ENCODE measurements around the gene LEFTY1.

The LEFTY1 gene

GRCh38 chr1:225882694-225883615 is 6.0 kb downstream of the LEFTY1 start:
- TF ChIP-seq CTCF (IDR thresholded peaks at IDR 0.05; ENCODE audit: extremely low read depth, insufficient read depth, missing control alignments), result no peak
- no peak for DNase-seq (ENCODE audit: low spot score)
- in situ Hi-C loops (cut with MboI; ENCODE audit: low pct_unique_long_range_greater_than_20kb, low sequenced_read_pairs, unreplicated experiment), result no loop called here

GRCh38 chr1:225881959-225882693 is 6.8 kb downstream of the LEFTY1 start, which contains the start of gene TMEM63A:
Gene TMEM63A (minus strand): TSS chr1:225882380. CDS start chr1:225877580, 4,800 bp downstream.
- DNase-seq (ENCODE audit: low spot score), result peak; percentile 97
- peak; percentile 44 for TF ChIP-seq CTCF (IDR thresholded peaks at IDR 0.05; ENCODE audit: extremely low read depth, insufficient read depth, missing control alignments)
- in situ Hi-C loops (cut with MboI; ENCODE audit: low pct_unique_long_range_greater_than_20kb, low sequenced_read_pairs, unreplicated experiment), result no loop called here

GRCh38 chr1:225881081-225881958 is 7.6 kb downstream of the LEFTY1 start:
- DNase-seq (ENCODE audit: low spot score), result peak; percentile 64
- in situ Hi-C loops (cut with MboI; ENCODE audit: low pct_unique_long_range_greater_than_20kb, low sequenced_read_pairs, unreplicated experiment), result no loop called here
- TF ChIP-seq CTCF (IDR thresholded peaks at IDR 0.05; ENCODE audit: extremely low read depth, insufficient read depth, missing control alignments), result no peak

GRCh38 chr1:225880636-225881035 is 8.3 kb downstream of the LEFTY1 start:
- TF ChIP-seq CTCF (IDR thresholded peaks at IDR 0.05; ENCODE audit: extremely low read depth, insufficient read depth, missing control alignments), result no peak
- DNase-seq (ENCODE audit: low spot score), result no peak
- in situ Hi-C loops (cut with MboI; ENCODE audit: low pct_unique_long_range_greater_than_20kb, low sequenced_read_pairs, unreplicated experiment), result no loop called here

GRCh38 chr1:225880222-225880588 is 8.7 kb downstream of the LEFTY1 start:
- no peak for DNase-seq (ENCODE audit: low spot score)
- in situ Hi-C loops (cut with MboI; ENCODE audit: low pct_unique_long_range_greater_than_20kb, low sequenced_read_pairs, unreplicated experiment), result no loop called here
- no peak for TF ChIP-seq CTCF (IDR thresholded peaks at IDR 0.05; ENCODE audit: extremely low read depth, insufficient read depth, missing control alignments)

All from GM13977 (cell line).